ENCODE measurements around the gene KIFC3.
"Not testable (repeated sequence)": the region's sequence is repeated elsewhere in the genome, so short reads cannot be mapped to it uniquely, and the experiment has no call there.

Gene KIFC3

GRCh38 chr16:57736419-57737351 lies 65.6 kb downstream of the KIFC3 start:
- DNase-seq: peak; percentile 27

DNA sequence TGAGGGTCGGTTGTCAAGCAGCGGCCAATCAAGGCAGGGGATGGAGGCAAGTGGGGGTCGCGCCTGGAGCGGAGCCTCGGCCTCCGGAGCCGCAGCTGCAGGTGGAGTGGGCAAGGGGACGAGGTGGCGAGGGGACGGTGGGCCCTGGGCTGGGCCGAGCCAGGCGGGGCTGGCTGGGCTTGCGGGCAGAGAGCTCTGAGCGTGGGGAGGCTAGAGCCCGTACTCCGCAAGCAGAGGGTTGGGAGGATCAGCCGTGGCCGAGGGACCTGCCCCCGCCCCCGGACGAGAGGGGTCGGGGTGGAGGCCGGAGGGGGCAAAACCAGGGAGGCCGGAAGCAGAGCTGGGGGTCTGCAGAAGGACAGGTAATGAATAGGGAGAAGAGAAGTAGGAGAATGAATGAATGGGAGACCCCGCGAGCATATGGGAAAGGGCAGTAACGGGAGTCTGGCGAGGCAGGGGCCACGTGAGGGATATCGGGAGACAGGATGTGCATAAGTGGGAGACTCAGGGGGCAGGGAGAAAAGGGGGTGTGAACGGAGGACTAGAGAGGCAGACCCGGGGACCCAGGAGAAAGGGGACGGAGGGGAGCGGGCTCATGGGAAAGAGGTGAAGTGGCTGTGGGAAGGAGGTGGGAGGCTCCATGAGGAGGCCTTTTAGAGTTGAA lies 66.4 kb downstream of the KIFC3 start, which contains the start of gene KATNB1:
Gene KATNB1 (plus strand): TSS at position 16 of the 664 bp plus-strand sequence. CDS start 1,474 bp downstream, outside the sequence.
- DNase-seq: no peak

DNA sequence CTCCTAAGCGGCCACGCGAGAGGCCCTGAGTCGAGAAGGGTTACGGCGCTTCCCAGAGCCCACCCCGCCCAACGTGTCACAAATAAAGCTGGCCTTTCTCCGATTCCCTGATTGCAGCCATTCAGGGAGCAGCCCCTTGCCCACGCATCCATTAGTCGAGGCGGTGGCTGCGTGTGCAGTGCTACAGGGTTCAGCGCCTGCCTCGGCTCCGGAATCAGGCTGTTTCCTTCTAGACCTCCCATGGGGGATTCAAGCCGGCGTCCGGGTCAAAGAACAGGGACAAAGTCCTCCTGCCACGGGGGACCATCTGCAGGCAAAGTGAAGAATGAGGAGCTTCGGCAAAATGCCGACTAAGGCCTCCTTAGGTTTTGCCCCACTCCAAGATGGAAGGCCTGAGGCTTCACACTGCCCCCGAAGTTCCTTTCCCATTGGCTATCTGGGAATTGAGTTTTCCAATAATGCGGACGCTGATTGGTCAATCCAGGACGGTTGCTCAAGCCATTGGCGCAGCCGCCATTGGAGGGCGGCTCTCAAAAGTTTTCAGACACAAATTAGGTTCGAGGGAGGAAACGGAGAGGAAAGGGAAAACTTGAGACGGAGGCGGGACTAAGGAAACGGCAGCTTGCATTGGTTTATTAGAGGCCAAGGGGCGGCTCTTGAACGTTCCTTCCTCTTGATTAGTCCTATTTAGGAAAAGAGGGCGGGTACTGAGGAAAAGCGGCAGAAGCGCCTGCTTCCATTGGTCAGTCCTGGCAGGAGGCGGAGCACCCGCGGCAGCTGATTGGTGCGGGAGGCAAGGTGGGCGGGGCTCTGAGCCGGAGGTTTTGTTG lies 67.2 kb downstream of the KIFC3 start:
- DNase-seq: peak; percentile 97

GRCh38 chr16:57734308-57734924 lies 67.9 kb downstream of the KIFC3 start:
- DNase-seq: no peak

- DNase-seq: no peak
Measured at GRCh38 chr16:57732714-57733113, 69.6 kb downstream of the KIFC3 start.

- DNase-seq: no peak
Measured at GRCh38 chr16:57732037-57732436, 70.3 kb downstream of the KIFC3 start.

DNA sequence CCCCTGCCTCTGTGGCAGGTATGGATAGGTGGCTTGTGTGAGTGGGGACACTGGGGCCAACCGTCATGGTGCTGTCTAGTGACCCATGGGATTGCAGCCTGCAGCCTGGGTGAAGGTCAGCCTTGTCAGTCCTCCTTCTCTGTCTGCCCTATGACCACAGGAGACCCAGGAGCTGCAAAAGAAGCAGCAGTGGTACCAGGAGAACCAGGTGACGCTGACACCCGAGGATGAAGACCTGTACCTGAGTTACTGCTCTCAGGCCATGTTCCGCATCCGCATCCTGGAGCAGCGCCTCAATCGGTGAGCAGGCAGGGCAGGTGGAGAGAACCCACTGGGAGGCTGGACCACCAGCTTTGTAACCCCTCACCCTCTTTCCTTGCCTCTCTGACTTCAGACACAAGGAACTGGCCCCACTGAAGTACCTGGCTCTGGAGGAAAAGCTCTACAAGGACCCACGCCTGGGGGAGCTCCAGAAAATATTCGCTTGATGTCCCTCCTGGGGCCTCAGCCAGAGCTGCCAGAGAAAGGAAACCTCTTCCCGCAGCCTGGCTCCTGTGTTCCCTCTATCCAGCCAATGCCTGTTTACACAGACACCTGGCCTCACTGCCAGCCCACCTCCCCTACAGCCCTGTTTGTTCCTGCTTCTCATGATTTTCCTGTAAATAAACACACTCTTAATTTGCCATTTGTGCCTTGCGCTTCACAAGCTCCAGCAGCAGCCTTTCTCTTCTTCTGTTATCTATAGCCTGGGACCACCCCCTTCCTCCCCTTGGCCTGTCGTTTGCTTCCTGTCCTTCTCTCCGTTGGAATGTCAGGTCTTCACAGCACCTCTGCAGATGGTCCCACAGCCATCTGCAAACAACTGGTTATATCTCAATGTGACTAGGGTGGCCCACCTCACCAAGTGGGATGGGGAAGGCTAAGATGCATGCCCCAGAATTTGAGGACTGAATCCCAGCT lies 71.2 kb downstream of the KIFC3 start:
- no peak for DNase-seq

GRCh38 chr16:57729852-57730251 lies 72.4 kb downstream of the KIFC3 start:
- not testable (repeated sequence) for DNase-seq

DNA sequence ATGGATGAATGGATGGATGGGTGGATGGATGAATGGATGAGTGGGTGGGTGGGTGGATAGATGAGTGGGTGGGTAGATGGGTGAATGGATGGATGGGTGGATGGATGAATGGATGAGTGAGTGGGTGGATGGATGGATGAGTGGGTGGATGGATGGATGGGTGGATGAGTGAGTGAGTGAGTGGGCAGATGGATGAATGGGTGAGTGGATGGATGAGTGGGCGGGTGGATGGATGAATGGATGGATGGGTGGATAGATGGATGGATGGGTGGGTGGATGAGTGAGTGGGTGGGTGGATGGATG lies 73.2 kb downstream of the KIFC3 start:
- DNase-seq: no peak

DNA sequence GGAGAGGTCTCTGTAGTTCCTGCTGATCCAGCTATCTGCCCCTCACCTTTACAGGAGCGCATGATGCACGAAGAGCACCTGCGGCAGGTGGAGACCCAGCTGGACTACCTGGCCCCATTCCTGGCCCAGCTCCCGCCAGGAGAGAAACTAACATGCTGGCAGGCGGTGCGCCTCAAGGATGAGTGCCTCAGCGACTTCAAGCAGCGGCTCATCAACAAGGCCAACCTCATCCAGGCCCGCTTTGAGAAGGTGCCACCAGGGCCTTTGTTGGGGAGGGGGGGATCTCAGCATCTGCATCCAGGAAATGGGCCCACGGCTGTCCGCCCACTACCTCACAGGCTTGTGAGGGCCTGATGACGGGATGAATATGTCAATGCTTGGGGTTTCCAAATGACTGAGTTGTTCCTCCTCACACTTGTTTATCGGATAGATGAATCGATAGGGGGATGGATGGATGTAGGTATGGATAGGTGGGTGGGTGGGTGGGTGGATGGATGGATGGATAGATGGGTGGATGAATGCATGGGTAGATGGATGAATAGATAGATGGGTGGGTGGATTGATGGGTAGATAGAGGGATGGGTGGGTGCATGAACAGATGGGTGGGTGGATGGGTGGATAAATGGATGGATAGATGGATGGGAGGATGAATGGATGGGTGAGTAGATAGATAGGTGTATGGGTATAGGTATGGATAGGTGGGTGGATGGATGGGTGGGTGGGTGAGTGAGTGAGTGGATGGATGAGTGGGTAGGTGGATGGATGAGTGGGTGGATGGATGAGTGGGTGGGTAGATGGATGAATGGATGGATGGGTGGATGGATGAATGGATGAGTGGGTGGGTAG lies 73.7 kb downstream of the KIFC3 start:
- DNase-seq: no peak

- DNase-seq: no peak
Measured at GRCh38 chr16:57727610-57728009, 74.7 kb downstream of the KIFC3 start.

DNA sequence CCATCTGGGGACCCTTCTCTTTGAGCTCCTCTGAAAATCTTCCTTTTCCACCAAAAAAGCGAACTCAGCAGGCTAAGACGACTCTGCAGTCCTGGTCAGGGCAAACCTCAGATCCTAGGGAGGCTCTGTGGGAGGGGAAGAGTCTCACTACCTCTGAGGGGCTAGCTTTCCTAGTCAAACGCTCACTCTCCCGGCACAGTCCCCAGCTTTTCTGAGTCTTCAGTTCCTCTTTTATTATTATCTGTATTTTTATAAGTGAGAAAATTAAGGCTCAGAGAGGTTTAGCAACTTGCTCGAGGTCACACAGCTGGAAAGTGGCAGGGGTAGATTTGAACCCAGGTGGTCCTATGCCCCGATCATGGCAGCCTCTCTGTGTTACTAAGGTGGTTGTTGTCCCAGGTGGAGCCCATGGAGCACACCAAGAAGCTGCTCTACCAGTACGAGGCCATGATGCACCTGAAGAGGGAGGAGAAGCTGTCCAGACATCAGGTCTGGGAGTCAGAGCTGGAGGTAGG lies 75.8 kb downstream of the KIFC3 start:
- DNase-seq: no peak

DNA sequence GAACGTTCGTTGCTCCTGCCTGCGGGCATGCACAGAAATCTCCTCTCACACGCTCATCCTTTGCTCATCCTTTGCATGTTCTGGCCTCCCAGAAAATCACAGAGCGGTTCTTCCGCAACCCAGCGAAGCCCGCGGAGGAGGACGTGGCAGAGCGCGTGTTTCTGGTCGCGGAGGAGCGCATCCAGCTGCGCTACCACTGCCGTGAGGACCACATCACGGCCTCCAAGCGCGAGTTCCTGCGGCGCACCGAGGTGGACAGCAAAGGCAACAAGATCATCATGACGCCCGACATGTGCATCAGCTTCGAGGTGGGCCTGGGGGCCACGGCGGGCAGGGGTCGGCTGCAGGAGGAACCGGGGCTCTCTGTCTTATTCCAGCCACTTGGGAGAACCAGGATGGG lies 76.3 kb downstream of the KIFC3 start:
- DNase-seq: no peak

DNA sequence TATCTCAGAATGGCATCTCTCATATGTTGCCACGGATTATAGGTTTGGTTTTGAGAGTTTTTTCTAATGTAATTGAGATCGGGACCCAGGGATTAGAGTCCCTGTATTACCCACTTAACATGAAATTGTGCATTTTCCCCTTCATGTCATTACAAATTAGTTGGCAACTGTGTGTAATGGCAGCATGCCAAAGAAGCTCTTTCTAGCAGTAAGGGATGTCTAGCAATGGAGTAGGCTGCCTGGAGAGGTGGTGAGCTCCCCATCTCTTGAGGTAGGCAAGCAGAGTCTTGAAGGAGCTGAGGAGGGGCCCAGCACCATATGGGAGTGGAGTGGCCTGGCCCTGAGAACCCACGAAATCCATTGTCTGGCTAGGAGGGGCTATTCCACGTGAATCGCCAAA lies 76.7 kb downstream of the KIFC3 start:
- DNase-seq: no peak

- no peak for DNase-seq
Measured at GRCh38 chr16:57725151-57725550, 77.1 kb downstream of the KIFC3 start.

DNA sequence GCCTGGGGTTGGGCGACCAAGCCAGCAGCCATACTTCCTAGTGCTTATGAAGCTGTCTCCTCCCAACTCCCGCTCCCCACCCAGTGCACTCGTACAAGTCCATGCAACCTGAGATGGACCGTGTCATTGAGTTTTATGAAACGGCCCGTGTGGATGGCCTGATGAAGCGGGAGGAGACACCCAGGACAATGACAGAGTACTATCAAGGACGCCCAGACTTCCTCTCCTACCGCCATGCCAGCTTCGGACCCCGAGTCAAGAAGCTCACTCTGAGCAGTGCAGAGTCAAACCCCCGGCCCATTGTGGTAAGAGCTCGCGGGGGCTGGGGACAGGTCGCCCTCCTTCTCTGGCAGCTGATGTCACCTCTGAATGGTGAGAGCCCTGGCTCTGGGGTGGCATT lies 77.8 kb downstream of the KIFC3 start:
- DNase-seq: no peak

DNA sequence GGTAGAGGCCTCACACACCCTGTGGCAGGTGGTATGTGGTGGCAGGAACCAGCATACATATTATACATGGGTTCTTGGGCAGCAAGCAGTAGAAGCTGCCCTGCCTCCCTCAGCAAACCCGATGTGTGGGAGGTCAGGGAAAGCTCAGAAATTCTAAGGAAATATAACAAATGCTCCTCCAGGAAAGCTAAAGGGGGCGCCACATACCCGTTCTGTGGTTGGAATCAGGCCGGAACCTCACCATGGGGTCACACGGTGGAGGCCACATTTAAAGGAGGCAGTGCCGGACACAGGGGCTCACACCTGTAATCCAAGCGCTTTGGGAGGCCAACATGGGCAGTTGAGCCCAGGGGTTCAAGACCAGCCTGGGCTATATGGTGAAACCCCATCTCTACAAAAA lies 79.1 kb downstream of the KIFC3 start:
- DNase-seq: no peak

DNA sequence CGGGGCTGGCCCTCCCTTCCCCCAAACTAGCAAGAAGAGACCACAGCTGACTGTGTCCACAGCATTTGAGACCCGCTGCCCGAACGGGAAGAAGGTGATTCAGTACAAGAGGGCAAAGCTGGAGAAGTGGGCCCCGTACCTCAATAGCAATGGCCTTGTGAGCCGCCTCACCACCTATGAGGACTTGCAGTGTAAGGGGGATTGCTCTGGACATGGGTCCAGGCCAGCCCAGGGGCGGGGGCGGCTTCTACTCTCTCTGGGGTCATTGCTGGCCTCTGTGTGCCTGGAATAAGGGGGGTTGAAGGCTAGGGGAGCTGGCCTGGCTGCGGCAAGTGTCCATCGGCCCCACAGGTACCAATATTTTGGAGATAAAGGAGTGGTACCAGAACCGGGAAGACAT lies 79.6 kb downstream of the KIFC3 start:
- no peak for DNase-seq

- DNase-seq: no peak
Measured at GRCh38 chr16:57722210-57722499, 80.1 kb downstream of the KIFC3 start.

- DNase-seq: no peak
Measured at GRCh38 chr16:57721356-57722209, 80.7 kb downstream of the KIFC3 start.

Measured in activated effector memory CD4-positive, alpha-beta T cell treated with Interleukin-2 at 50 U/mL for 16 hours (primary cell).